Upper lobe of left lung (tissue), 6 donors: Measurements from ENCODE around the gene AMIGO3. TPM values are rescaled to one million over a fixed set of nuclear protein-coding genes. Genes with fewer than 3 reads are reported as not detected.

Source experiments
- ATAC-seq, 2 donors: fragments of 200-7000 bp; cut with Tn5 transposase; one replicate each; pipeline ENCODE4 v1.9.1; 2022; ENCODE audit warnings: mild to moderate bottlenecking in 2 of 2, moderate library complexity in 2 of 2; ENCODE audit not compliant: low FRiP score in 2 of 2
- DNase-seq, 2 donors: peaks; one replicate each; pipeline ENCODE4 v3.0.0-alpha.2; 2019 to 2020
- H3K27ac ChIP-seq, 4 donors: fragments of 200-600 bp; sonication (generic); one replicate each; pipeline ENCODE4 v1.5.1; 2016 to 2019
- H3K27me3 ChIP-seq, 4 donors: fragments of 200-600 bp; sonication (generic); one replicate each; pipeline ENCODE4 v1.5.1; 2017 to 2019
- H3K36me3 ChIP-seq, 4 donors: fragments of 200-600 bp; sonication (generic); one replicate each; pipeline ENCODE4 v1.5.1; 2016 to 2019
- H3K4me1 ChIP-seq, 4 donors: fragments of 200-600 bp; sonication (generic); one replicate each; pipeline ENCODE4 v1.5.1; 2018 to 2019
- H3K4me3 ChIP-seq, 4 donors: fragments of 200-600 bp; sonication (generic); one replicate each; pipeline ENCODE4 v1.5.1; 2017 to 2019; ENCODE audit warnings: mild to moderate bottlenecking in 2 of 4, moderate library complexity in 1 of 4
- H3K9me3 ChIP-seq, 4 donors: fragments of 200-600 bp; sonication (generic); one replicate each; pipeline ENCODE4 v1.5.1; 2018 to 2019
- EP300 ChIP-seq, 4 donors: sonication (generic); formaldehyde crosslinking; IDR thresholded peaks; one replicate each; pipeline ENCODE4 v1.5.1; 2017; ENCODE audit warnings: antibody characterized with exemption in 4 of 4, control low read depth in 2 of 4
- POLR2A ChIP-seq, 4 donors: fragments of 450-650 bp; IDR thresholded peaks; one replicate each; pipeline ENCODE4 v1.5.1; 2016 to 2017; ENCODE audit warnings: antibody characterized with exemption in 4 of 4, mild to moderate bottlenecking in 2 of 4
- POLR2AphosphoS5 ChIP-seq, 2 donors: sonication (generic); formaldehyde crosslinking; IDR thresholded peaks; one replicate each; pipeline ENCODE4 v1.5.1; 2017; ENCODE audit warnings: antibody characterized with exemption in 2 of 2
- WGBS, 2 donors: methylation state at CpG; one replicate each; pipeline ENCODE4 v1.1.5; 2017 to 2018; 5-methylcytosine and 5-hydroxymethylcytosine counted together
- total RNA-seq, 6 donors: library from RNA; depleted of rRNA in 4 of 6; stranded (reverse); fragments of >200 nt in 4 of 6; gene quantifications; one replicate each; pipeline versions ENCODE4 v1.1.0 to v1.2.1, GENCODE V29; 2016 to 2021
- TF ChIP-seq, protein P1 (sequence below), 6 experiments: fragments of 450-650 bp in 4 of 6; fragments of 200-600 bp in 2 of 6; sonication (generic) in 2 of 6; IDR thresholded peaks; one replicate each; pipeline ENCODE4 v1.5.1; 2016 to 2019; ENCODE audit warnings: antibody characterized with exemption in 6 of 6
- donor health status: DM: no; HTN: no; CAD: no; lungs with moderate emphysema.
- donor health status: DM: no; HTN: yes; CAD: no; lungs with severe emphysema.

AMIGO3 gene
- total RNA-seq, 6 donors from 2014 or later, result 0.13 to 3.2 (median 1.9) TPM

- DNase-seq (no peak), ATAC-seq (no peak)
- TF ChIP-seq EP300 (IDR thresholded peaks at IDR 0.05) (no peak), POLR2AphosphoS5 (IDR thresholded peaks at IDR 0.05) (no peak), POLR2A (IDR thresholded peaks at IDR 0.05) (no peak)
- TF ChIP-seq, protein P1, sequence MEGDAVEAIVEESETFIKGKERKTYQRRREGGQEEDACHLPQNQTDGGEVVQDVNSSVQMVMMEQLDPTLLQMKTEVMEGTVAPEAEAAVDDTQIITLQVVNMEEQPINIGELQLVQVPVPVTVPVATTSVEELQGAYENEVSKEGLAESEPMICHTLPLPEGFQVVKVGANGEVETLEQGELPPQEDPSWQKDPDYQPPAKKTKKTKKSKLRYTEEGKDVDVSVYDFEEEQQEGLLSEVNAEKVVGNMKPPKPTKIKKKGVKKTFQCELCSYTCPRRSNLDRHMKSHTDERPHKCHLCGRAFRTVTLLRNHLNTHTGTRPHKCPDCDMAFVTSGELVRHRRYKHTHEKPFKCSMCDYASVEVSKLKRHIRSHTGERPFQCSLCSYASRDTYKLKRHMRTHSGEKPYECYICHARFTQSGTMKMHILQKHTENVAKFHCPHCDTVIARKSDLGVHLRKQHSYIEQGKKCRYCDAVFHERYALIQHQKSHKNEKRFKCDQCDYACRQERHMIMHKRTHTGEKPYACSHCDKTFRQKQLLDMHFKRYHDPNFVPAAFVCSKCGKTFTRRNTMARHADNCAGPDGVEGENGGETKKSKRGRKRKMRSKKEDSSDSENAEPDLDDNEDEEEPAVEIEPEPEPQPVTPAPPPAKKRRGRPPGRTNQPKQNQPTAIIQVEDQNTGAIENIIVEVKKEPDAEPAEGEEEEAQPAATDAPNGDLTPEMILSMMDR (IDR thresholded peaks at IDR 0.05), result no peak
- H3K27ac ChIP-seq, result no peak overlapping the region
- 90 to 94% methylated on average over 13 of the region's 13 CpGs for WGBS, 2 donors
- H3K27me3 ChIP-seq, result no peaks in the 10 kb centered on the region
- H3K4me3 ChIP-seq, result no peak overlapping the region
- peaks cover 0 to 14% (median 3%) of the 10 kb centered on the region in 4 donors for H3K4me1 ChIP-seq
- H3K36me3 ChIP-seq, result peaks cover 0 to 51% (median 10%) of the 10 kb centered on the region in 4 donors
- no peaks in the 10 kb centered on the region for H3K9me3 ChIP-seq
Observed at GRCh38 chr3:49747792-49748480, 28.5 kb upstream of the AMIGO3 start.

DNA sequence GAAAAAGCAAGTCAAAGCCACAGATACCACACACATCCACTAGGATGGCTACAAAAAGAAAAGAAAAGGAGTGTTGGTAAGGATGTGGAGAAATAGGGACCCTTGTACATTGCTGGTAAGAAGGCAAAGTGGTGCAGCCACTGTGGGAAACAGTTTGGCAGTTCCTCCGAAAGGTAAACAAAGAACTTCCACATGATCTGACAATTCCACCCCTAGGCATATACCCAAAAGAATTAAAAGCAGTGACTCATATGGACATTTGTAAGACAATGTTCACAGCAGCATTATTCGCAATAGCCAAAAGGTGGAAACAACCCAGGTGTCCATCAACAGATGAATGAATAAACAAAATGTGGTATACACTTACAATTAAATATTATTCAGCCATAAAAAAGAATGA lies 26.5 kb upstream of the AMIGO3 start:
- no peak overlapping the region for H3K4me3 ChIP-seq
- WGBS, 2 donors, result 75 to 78% methylated on average over 2 of the region's 2 CpGs
- no peak for TF ChIP-seq POLR2A (IDR thresholded peaks at IDR 0.05)
- TF ChIP-seq POLR2AphosphoS5 (IDR thresholded peaks at IDR 0.05), result no peak
- no peak for TF ChIP-seq EP300 (IDR thresholded peaks at IDR 0.05)
- TF ChIP-seq, protein P1 (IDR thresholded peaks at IDR 0.05), result no peak
- H3K27ac ChIP-seq, result no peak overlapping the region
- peaks cover 0 to 4% (median 0%) of the 10 kb centered on the region in 4 donors for H3K4me1 ChIP-seq
- H3K36me3 ChIP-seq, result peaks cover 0 to 65% (median 13%) of the 10 kb centered on the region in 4 donors
- DNase-seq (no peak), ATAC-seq (no peak)
- H3K9me3 ChIP-seq, result no peaks in the 10 kb centered on the region
- H3K27me3 ChIP-seq, result no peaks in the 10 kb centered on the region

GRCh38 chr3:49740427-49740826 lies 20.9 kb upstream of the AMIGO3 start:
- Histone ChIP-seq H3K9me3 (no peaks in the 10 kb centered on the region), H3K27me3 (no peaks in the 10 kb centered on the region), H3K36me3 (peaks cover 11 to 70% (median 26%) of the 10 kb centered on the region in 4 donors), H3K4me1 (no peaks in the 10 kb centered on the region), H3K4me3 (no peak overlapping the region), H3K27ac (no peak overlapping the region)
- no peak for DNase-seq
- no peak for TF ChIP-seq POLR2A (IDR thresholded peaks at IDR 0.05)
- TF ChIP-seq POLR2AphosphoS5 (IDR thresholded peaks at IDR 0.05), result no peak
- TF ChIP-seq, protein P1 (IDR thresholded peaks at IDR 0.05), result no peak
- no peak for TF ChIP-seq EP300 (IDR thresholded peaks at IDR 0.05)
- ATAC-seq, result no peak

DNA sequence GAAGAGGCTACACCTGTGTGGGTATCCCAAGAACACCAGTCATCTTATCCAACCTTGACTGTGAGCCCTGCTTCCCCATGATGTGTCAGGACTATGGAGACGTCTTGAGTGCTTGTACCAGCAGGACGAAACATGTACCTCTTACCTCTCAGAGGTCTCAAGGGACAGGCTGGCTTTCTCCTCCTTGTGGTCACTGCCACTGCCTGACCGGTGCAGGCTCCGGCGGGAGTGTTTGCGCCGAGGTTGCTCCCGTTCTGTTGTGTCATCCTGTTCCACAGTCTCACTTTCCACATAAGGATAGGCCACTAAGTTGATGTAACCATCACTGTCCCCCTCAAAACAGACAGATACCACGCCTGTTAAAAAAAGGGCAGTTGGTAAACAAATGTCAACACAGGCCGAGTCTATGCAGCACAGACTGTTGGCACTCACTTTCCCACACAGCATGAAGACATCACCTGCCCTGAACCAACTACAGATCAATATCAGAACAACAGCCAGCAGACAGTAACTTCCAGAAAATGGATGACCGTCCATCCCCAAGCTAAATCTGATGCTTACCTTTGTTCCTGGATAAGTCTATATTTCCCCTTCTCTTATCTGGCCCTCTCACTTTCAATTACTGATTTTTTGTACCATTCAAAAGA lies 18.7 kb upstream of the AMIGO3 start:
- H3K27ac ChIP-seq, result no peak overlapping the region
- no peak for DNase-seq
- no peaks in the 10 kb centered on the region for H3K9me3 ChIP-seq
- 95% methylated on average over 11 of the region's 11 CpGs for WGBS, 2 donors
- no peaks in the 10 kb centered on the region for H3K27me3 ChIP-seq
- H3K4me1 ChIP-seq, result peaks cover 0 to 7% (median 2%) of the 10 kb centered on the region in 4 donors
- no peak overlapping the region for H3K4me3 ChIP-seq
- TF ChIP-seq POLR2AphosphoS5 (IDR thresholded peaks at IDR 0.05) (no peak), POLR2A (IDR thresholded peaks at IDR 0.05) (no peak), EP300 (IDR thresholded peaks at IDR 0.05) (no peak)
- TF ChIP-seq, protein P1 (IDR thresholded peaks at IDR 0.05), result no peak
- H3K36me3 ChIP-seq, result peaks cover 17 to 72% (median 37%) of the 10 kb centered on the region in 4 donors
- ATAC-seq, result no peak
